ENCODE data around the gene ZBTB32. TPM values are rescaled to one million over a fixed set of nuclear protein-coding genes. Genes with fewer than 3 reads are reported as not detected.
"Not testable (repeated sequence)": the region's sequence is repeated elsewhere in the genome, so short reads cannot be mapped to it uniquely, and the experiment has no call there.

ZBTB32 gene
- total RNA-seq = 100 to 1,000 TPM; 232 to 265 TPM

GRCh38 chr19:35704218-35704617 is at the start of gene ZBTB32:
Gene ZBTB32, plus strand, starts transcription at chr19:35704558. Its CDS starts 10,069 bp downstream, at chr19:35714627.
- H3K4me3 Mint-ChIP-seq = no peak within 1 kb of the TSS
- H3K27ac Mint-ChIP-seq = no peak within 1 kb of the TSS
- ChIA-PET CTCF (interaction anchor here (1.1 to 1.6 kb wide), 2 partner anchors 10 kb away, joined by 4 to 7 read pairs; no protein-coding TSS in a partner anchor), POLR2A (no interaction called here)
- H3K4me1 Mint-ChIP-seq = peaks cover 10% of the 10 kb centered on the region
- intact Hi-C loops (cut with DNase I, micrococcal nuclease) = no loop called here
- no peaks in the 10 kb centered on the region for H3K9me3 Mint-ChIP-seq (ENCODE audit: low read depth)
- ATAC-seq = no peak
- H3K27me3 Mint-ChIP-seq = no peaks in the 10 kb centered on the region
- peak; percentile 65 for DNase-seq
- no peaks in the 10 kb centered on the region for H3K36me3 Mint-ChIP-seq (ENCODE audit: low read depth)

GRCh38 chr19:35654828-35655227 is 49.5 kb upstream of the ZBTB32 start:
- H3K9me3 Mint-ChIP-seq (ENCODE audit: low read depth); intact Hi-C loops (cut with DNase I, micrococcal nuclease); DNase-seq; H3K4me3 Mint-ChIP-seq; ATAC-seq; POLR2A ChIA-PET; H3K27me3 Mint-ChIP-seq; H3K27ac Mint-ChIP-seq: not testable (repeated sequence)
- Mint-ChIP-seq H3K4me1 (peaks cover 18% of the 10 kb centered on the region), H3K36me3 (ENCODE audit: low read depth) (peaks cover 52% of the 10 kb centered on the region)
- CTCF ChIA-PET = interaction anchor here (0.6 kb wide), 1 partner anchor 611 kb away, joined by 4 read pairs; no protein-coding TSS in a partner anchor

- POLR2A ChIA-PET = no interaction called here
- Mint-ChIP-seq H3K36me3 (ENCODE audit: low read depth) (peaks cover 52% of the 10 kb centered on the region), H3K9me3 (ENCODE audit: low read depth) (no peaks in the 10 kb centered on the region), H3K4me3 (no peak overlapping the region), H3K27me3 (no peaks in the 10 kb centered on the region), H3K4me1 (peaks cover 12% of the 10 kb centered on the region), H3K27ac (peak overlapping the region; percentile 0)
- CTCF ChIA-PET = interaction anchor here (0.6 kb wide), 1 partner anchor 194 kb away, joined by 3 read pairs; no protein-coding TSS in a partner anchor
- intact Hi-C loops (cut with DNase I, micrococcal nuclease) = no loop called here
- no peak for ATAC-seq
- no peak for DNase-seq
These were observed 48.8 kb upstream of the ZBTB32 start for GRCh38 chr19:35655600-35655999.

- H3K4me1 Mint-ChIP-seq = peaks cover 4% of the 10 kb centered on the region
- intact Hi-C loops (cut with DNase I, micrococcal nuclease) = no loop called here
- H3K27me3 Mint-ChIP-seq = no peaks in the 10 kb centered on the region
- ChIA-PET CTCF (interaction anchor here (1.6 kb wide), 1 partner anchor 17 kb away, joined by 3 read pairs; no protein-coding TSS in a partner anchor), POLR2A (interaction anchor here (0.6 kb wide), 1 partner anchor 16 kb away, joined by 3 read pairs; no protein-coding TSS in a partner anchor)
- H3K4me3 Mint-ChIP-seq = no peak overlapping the region
- DNase-seq = no peak
- H3K36me3 Mint-ChIP-seq (ENCODE audit: low read depth) = peaks cover 50% of the 10 kb centered on the region
- no peak for ATAC-seq
- H3K27ac Mint-ChIP-seq = no peak overlapping the region
- H3K9me3 Mint-ChIP-seq (ENCODE audit: low read depth) = no peaks in the 10 kb centered on the region
These were observed 47.7 kb upstream of the ZBTB32 start for GRCh38 chr19:35656700-35657099.

- H3K4me1 Mint-ChIP-seq = peaks cover 2% of the 10 kb centered on the region
- no peak overlapping the region for H3K4me3 Mint-ChIP-seq
- no peak overlapping the region for H3K27ac Mint-ChIP-seq
- POLR2A ChIA-PET = interaction anchor here (0.6 kb wide), 1 partner anchor 18 kb away, joined by 4 read pairs; no protein-coding TSS in a partner anchor
- CTCF ChIA-PET = interaction anchor here (0.8 to 1.9 kb wide), 4 partner anchors 10 to 374 kb away, joined by 3 to 5 read pairs (median 4); partner anchors contain the start of gene COX6B1
- peaks cover 56% of the 10 kb centered on the region for H3K36me3 Mint-ChIP-seq (ENCODE audit: low read depth)
- no peaks in the 10 kb centered on the region for H3K9me3 Mint-ChIP-seq (ENCODE audit: low read depth)
- intact Hi-C loops (cut with DNase I, micrococcal nuclease) = no loop called here
- ATAC-seq (peak; percentile 53), DNase-seq (peak; percentile 33)
- no peaks in the 10 kb centered on the region for H3K27me3 Mint-ChIP-seq
These were observed 46.3 kb upstream of the ZBTB32 start for GRCh38 chr19:35657904-35658700.

GRCh38 chr19:35661995-35662340 is 42.4 kb upstream of the ZBTB32 start:
- ChIA-PET CTCF (no interaction called here), POLR2A (no interaction called here)
- ATAC-seq (no peak), DNase-seq (no peak)
- Mint-ChIP-seq H3K4me1 (no peaks in the 10 kb centered on the region), H3K4me3 (no peak overlapping the region), H3K27me3 (no peaks in the 10 kb centered on the region), H3K9me3 (ENCODE audit: low read depth) (no peaks in the 10 kb centered on the region), H3K27ac (no peak overlapping the region), H3K36me3 (ENCODE audit: low read depth) (peaks cover 41% of the 10 kb centered on the region)
- intact Hi-C loops (cut with DNase I, micrococcal nuclease) = loop anchor here in 1 of 2 experiments (2.0 kb wide), 1 partner anchor 17 kb away; no protein-coding TSS in a partner anchor

- H3K9me3 Mint-ChIP-seq (ENCODE audit: low read depth) = no peaks in the 10 kb centered on the region
- POLR2A ChIA-PET = no interaction called here
- peaks cover 28% of the 10 kb centered on the region for H3K36me3 Mint-ChIP-seq (ENCODE audit: low read depth)
- intact Hi-C loops (cut with DNase I, micrococcal nuclease) = loop anchor here in 1 of 2 experiments (2.0 kb wide), 1 partner anchor 15 kb away; no protein-coding TSS in a partner anchor
- H3K4me1 Mint-ChIP-seq = no peaks in the 10 kb centered on the region
- no peaks in the 10 kb centered on the region for H3K27me3 Mint-ChIP-seq
- no peak overlapping the region for H3K4me3 Mint-ChIP-seq
- ATAC-seq (no peak), DNase-seq (no peak)
- CTCF ChIA-PET = interaction anchor here (0.7 kb wide), 1 partner anchor 539 kb away, joined by 3 read pairs; no protein-coding TSS in a partner anchor
- H3K27ac Mint-ChIP-seq = no peak overlapping the region
These were observed 40.4 kb upstream of the ZBTB32 start for GRCh38 chr19:35663981-35664380.

GRCh38 chr19:35665157-35665556 is 39.2 kb upstream of the ZBTB32 start:
- DNase-seq (no peak), ATAC-seq (no peak)
- no peaks in the 10 kb centered on the region for H3K9me3 Mint-ChIP-seq (ENCODE audit: low read depth)
- peak overlapping the region; percentile 60 for H3K27ac Mint-ChIP-seq
- H3K27me3 Mint-ChIP-seq = peaks cover 6% of the 10 kb centered on the region
- H3K4me3 Mint-ChIP-seq = no peak overlapping the region
- H3K4me1 Mint-ChIP-seq = no peaks in the 10 kb centered on the region
- intact Hi-C loops (cut with DNase I, micrococcal nuclease) = no loop called here
- ChIA-PET POLR2A (no interaction called here), CTCF (no interaction called here)
- peaks cover 21% of the 10 kb centered on the region for H3K36me3 Mint-ChIP-seq (ENCODE audit: low read depth)

GRCh38 chr19:35665604-35666003 is 38.8 kb upstream of the ZBTB32 start:
- Mint-ChIP-seq H3K36me3 (ENCODE audit: low read depth) (peaks cover 21% of the 10 kb centered on the region), H3K9me3 (ENCODE audit: low read depth) (no peaks in the 10 kb centered on the region), H3K4me1 (no peaks in the 10 kb centered on the region), H3K4me3 (no peak overlapping the region), H3K27me3 (peaks cover 7% of the 10 kb centered on the region), H3K27ac (peak overlapping the region; percentile 60)
- intact Hi-C loops (cut with DNase I, micrococcal nuclease) = no loop called here
- DNase-seq (no peak), ATAC-seq (no peak)
- POLR2A ChIA-PET = no interaction called here
- CTCF ChIA-PET = no interaction called here

GRCh38 chr19:35666251-35666913 is 38.0 kb upstream of the ZBTB32 start, which contains the start of gene UPK1A:
Gene UPK1A, plus strand, starts transcription at chr19:35666517. Its CDS starts 296 bp downstream, at chr19:35666813.
- ChIA-PET CTCF (interaction anchor here (0.5 to 1.2 kb wide), 3 partner anchors 11 to 23 kb away, joined by 3 to 4 read pairs (median 3); no protein-coding TSS in a partner anchor), POLR2A (no interaction called here)
- no peak for ATAC-seq

GRCh38 chr19:35669566-35669965 is 34.8 kb upstream of the ZBTB32 start:
- Mint-ChIP-seq H3K4me1 (peaks cover 9% of the 10 kb centered on the region), H3K36me3 (ENCODE audit: low read depth) (peaks cover 2% of the 10 kb centered on the region), H3K9me3 (ENCODE audit: low read depth) (no peaks in the 10 kb centered on the region), H3K27ac (no peak overlapping the region), H3K4me3 (no peak overlapping the region), H3K27me3 (peaks cover 21% of the 10 kb centered on the region)
- ChIA-PET POLR2A (no interaction called here), CTCF (no interaction called here)
- no peak for ATAC-seq
- no peak for DNase-seq
- intact Hi-C loops (cut with DNase I, micrococcal nuclease) = no loop called here

More at GRCh38 chr19:35666251-35666913, 38.0 kb upstream of the ZBTB32 start, which contains the start of gene UPK1A:
- Mint-ChIP-seq H3K27ac (peak within 1 kb of the TSS; percentile 60), H3K9me3 (ENCODE audit: low read depth) (no peaks in the 10 kb centered on the region), H3K27me3 (peaks cover 8% of the 10 kb centered on the region), H3K4me1 (no peaks in the 10 kb centered on the region), H3K36me3 (ENCODE audit: low read depth) (peaks cover 17% of the 10 kb centered on the region), H3K4me3 (no peak within 1 kb of the TSS)
- DNase-seq = no peak
- intact Hi-C loops (cut with DNase I, micrococcal nuclease) = no loop called here
